GM21515 (cell line): ENCODE results near the gene MYBPC3.
"Not testable (repeated sequence)": the region's sequence is repeated elsewhere in the genome, so short reads cannot be mapped to it uniquely, and the experiment has no call there.

Experiments
- ATAC-seq: cut with Tn5 transposase; IDR thresholded peaks from one replicate; pipeline ENCODE4 v1.9.1; 2021; ENCODE audit not compliant: unreplicated experiment

Gene MYBPC3

DNA sequence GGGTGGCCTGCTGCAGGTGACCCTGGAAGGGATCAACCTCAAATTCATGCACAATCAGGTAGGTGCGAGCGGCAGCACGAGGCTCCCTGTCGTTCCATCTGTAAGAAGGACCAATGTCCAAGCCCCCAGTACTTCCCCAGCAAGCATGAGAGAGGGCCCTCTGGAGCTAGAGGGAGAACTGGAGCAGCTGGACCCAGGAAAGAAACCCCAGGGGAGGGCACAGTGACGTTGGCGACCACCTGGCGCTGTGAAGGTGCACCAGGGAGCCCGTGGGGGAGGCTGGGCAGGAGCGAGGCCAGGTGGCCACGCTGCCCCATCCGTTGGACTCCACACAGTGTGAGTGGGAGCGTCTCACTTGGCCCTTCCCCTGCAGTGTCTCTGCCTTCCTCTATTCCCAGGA is 28.0 kb downstream of the MYBPC3 start:
- no peak for ATAC-seq

GRCh38 chr11:47318166-47318565 is 34.3 kb downstream of the MYBPC3 start:
- no peak for ATAC-seq

DNA sequence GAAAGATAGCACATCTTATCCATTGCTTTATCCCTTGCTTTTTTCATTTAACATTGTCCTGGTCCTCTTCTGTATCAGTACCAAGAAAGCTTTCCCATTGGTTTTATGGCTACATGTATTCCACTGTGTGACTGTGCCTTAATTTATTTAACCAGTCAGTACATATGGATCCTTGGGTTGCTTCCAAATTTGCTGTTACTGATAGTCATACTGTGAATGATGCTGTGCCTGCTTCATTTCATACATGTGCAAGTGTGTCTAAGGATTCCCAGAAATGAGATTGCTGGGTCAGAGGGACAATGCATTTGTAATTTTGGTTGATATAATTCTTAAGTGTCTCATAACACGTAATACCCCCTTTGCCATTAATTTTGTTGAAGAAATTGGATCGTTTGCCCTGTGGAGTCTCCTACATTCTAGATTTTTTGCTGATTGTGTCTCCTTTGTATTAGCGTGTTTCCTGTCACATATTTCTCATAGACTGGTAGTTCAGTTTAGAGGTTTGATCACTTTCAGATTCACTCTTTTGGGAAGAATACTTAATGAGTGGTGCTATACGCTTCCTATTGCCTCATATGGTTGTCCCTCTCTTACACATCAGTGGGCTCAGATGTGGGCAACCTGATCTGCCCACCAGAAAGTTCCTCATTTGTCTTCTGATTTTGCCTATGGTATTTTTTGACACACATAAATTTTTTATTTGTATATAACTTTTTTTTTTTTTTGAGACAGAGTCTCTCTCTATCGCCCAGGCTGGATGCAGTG is 35.3 kb downstream of the MYBPC3 start:
- no peak for ATAC-seq

DNA sequence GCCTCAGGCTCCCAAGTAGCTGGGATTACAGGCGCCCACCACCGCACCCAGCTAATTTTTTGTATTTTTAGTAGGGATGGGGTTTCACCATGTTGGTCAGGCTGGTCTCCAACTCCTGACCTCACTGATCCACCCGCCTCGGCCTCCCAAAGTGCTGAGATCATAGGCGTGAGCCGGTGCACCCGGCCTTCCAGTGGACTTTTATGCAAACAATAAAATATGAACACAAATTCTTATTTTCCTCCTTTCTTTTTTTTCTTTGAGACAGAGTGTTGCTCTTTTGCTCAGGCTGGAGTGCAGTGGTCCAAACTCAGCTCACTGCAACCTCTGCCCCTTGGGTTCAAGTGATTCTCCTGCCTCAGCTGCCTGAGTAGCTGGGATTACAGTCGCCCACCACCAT is 36.0 kb downstream of the MYBPC3 start:
- ATAC-seq = not testable (repeated sequence)

- ATAC-seq = no peak
Measured at GRCh38 chr11:47314992-47315391, 37.5 kb downstream of the MYBPC3 start.

DNA sequence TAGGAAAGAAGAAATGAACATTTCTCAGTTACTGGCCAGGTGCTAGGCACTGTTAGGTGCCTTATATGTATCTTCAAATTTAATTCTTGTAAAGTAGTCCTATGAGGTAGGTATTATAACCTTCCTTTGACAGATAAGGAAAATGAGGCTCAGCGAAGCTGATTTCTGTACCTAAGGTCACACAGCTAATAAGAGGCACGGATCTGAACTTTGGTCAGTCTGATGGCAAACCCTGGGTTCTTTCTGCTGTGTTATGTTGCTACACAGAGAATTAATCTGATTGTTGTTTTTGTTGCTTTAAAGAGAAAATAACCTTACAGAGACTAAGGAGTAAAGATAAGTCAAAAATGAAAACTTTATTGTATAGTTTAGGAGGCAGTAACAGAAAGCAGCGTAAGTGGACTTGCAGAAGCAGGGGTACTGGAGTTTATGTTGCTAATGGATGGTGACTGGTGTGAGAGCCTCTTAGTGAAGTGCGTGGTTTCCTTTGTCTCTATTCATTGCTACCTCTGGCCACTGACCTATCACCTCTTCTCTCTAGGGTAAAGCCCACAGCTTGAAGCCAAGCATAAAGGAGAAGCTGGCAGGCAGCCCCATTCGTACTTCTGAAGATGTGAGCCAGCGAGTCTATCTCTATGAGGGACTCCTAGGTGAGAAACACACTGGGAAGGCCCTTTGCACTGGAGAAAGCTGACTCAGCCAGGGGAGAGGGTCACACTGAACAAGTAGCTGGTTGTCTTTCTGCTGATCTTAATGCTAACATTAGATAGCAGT is 44.3 kb downstream of the MYBPC3 start:
- no peak for ATAC-seq

DNA sequence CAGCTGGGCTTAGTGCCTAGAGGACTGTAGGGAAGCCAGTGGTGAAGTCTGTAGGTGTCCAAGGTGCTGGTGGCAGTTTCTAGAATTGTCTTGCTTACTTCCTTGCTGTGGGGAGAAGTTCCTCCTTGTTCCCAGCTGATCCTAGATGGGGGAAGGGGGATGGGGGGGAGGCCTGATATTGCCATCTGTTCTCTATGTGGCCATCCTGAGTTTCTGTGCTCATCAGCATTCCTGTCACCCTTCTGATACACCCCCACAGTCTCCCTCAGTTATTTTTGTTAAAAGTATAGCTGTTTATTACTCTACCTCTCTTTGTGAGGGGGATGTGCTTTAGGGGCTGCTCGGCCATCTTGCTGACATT is 46.0 kb downstream of the MYBPC3 start:
- no peak for ATAC-seq

GRCh38 chr11:47305734-47306483 is 46.6 kb downstream of the MYBPC3 start:
- ATAC-seq = no peak

DNA sequence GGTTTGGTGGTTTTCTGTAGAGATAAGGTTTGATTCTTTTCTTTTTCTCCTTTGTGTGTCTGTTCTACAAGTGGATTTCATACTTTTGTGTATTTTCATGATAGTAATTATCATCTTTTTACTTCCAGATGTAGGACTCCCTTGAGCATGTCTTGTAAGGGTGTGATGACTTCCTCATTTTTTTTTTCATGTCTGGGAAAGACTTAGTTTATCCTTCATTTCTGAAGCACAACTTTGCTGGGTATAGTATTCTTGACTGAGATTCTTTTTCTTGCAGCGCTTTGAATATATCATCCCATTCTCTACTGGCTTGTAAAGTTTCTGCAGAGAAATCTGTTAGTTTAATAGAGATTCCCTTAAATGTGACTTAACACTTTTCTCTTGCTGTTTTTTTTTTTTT is 49.6 kb downstream of the MYBPC3 start:
- ATAC-seq = no peak

DNA sequence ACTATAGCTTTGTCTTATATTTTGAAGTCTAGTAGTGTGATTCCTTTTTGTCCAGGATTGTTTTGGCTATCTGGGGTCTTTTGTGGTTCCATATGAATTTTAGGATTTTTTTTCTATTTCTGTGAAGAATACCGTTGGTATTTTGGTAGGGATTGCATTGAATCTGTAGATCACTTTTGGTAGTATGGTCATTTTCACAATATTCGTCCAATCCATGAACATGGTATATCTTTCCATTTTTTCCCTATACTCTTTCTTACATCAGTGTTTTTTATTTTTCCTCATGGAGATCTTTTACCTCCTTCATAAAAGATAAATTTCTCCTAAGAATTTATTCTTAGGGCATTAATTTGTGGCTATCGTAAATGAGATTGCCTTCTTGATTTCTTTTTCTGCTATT is 53.4 kb downstream of the MYBPC3 start:
- ATAC-seq = no peak

DNA sequence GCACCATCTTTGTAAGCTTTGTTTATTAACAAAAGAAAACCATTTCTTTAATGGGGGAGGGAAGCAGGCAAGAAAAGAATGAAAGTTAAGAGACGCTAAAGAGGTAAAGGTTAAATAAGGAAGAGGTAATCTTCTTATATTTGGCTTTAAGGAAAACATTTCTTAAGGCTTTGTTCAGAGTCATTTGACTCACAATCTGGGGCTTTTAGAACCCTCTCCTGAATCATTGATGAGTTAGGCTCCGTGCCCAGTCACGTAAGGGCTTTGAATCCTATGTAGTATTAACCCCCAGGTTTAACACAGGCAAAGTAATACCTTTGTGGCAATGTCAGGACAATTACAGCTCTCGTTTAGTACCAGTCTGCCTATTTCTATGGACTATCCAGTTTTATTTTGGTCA is 56.5 kb downstream of the MYBPC3 start:
- no peak for ATAC-seq

DNA sequence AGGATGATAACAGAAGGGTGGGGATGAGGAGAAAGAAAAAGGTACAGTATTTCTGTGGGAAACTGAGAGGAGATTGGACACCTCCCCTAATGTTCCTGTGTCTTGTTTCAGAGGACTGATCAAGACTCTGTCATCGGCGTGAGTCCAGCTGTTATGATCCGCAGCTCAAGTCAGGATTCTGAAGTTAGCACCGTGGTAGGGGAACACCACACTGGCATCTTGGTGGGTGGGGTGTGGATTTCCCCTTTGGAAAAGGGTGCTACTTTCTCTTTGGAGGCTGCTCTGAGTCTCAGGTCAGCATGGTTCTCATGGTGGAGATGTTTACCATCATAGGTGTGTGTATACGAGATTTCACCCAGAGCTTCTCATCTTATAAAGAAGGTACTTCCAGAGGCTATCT is 57.1 kb downstream of the MYBPC3 start:
- no peak for ATAC-seq

GRCh38 chr11:47289856-47290255 is 62.6 kb downstream of the MYBPC3 start:
- no peak for ATAC-seq

GRCh38 chr11:47288066-47288465 is 64.4 kb downstream of the MYBPC3 start:
- ATAC-seq = no peak

GRCh38 chr11:47285969-47286770 is 66.3 kb downstream of the MYBPC3 start:
- ATAC-seq = no peak

DNA sequence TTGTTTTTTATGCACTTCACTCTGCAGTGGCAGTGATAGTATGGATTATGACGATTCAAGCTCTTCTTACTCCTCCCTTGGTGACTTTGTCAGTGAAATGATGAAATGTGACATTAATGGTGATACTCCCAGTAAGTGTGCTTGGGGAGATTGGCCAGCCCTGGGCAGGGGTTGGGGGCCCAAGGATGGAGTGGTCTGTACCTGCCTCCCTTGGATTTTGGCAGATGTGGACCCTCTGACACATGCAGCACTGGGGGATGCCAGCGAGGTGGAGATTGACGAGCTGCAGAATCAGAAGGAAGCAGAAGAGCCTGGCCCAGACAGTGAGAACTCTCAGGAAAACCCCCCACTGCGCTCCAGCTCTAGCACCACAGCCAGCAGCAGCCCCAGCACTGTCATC is 68.4 kb downstream of the MYBPC3 start:
- ATAC-seq = no peak

DNA sequence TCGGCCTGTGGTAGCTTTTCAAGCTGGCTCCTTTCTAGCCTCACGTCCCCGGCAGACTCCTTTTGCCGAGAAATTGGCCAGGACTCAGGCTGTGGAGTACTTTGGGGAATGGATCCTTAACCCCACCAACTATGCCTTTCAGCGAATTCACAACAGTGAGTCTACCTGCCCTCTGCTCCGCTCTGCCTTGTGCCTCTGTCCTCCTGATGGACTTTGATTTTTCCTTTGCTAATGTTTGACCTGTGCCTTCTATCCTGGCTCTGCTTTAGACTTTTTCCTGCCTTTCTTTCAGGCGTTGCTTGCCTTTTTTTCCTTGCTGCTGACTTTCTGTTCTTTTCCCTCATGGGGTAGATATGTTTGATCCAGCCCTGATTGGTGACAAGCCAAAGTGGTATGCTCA is 70.0 kb downstream of the MYBPC3 start:
- no peak for ATAC-seq
